Cerebellar cortex (tissue), 1 donor: ENCODE results near the gene GIT1.

Experiments
- DNase-seq: peaks from one replicate; pipeline ENCODE4 v3.0.0-alpha.2; 2015; ENCODE audit warnings: low spot score

Gene GIT1

GRCh38 chr17:29589524-29590410 is at the start of gene GIT1:
Gene GIT1, minus strand, starts transcription at chr17:29589648. Its CDS starts 270 bp downstream, at chr17:29589378.
- peak; percentile 84 for DNase-seq

- no peak for DNase-seq
These were observed 44.4 kb upstream of the GIT1 start for GRCh38 chr17:29633886-29634285.

- no peak for DNase-seq
These were observed 41.3 kb upstream of the GIT1 start for GRCh38 chr17:29630630-29631193.

- DNase-seq, result no peak
These were observed 40.4 kb upstream of the GIT1 start for GRCh38 chr17:29629839-29630238.

- DNase-seq, result no peak
These were observed 39.2 kb upstream of the GIT1 start for GRCh38 chr17:29628644-29629043.

- DNase-seq, result no peak
These were observed 38.5 kb upstream of the GIT1 start for GRCh38 chr17:29627951-29628350.

- DNase-seq, result peak; percentile 75
These were observed 35.7 kb upstream of the GIT1 start for GRCh38 chr17:29625037-29625750.

- DNase-seq, result no peak
These were observed 35.1 kb upstream of the GIT1 start for GRCh38 chr17:29624586-29624985.

GRCh38 chr17:29623283-29623647 is 33.8 kb upstream of the GIT1 start:
- DNase-seq, result no peak

GRCh38 chr17:29622337-29623282 is 33.2 kb upstream of the GIT1 start, which contains the start of gene CORO6:
Gene CORO6, minus strand, starts transcription at chr17:29622912. Its CDS starts 1,491 bp downstream, at chr17:29621421.
- peak; percentile 57 for DNase-seq

GRCh38 chr17:29621751-29622194 is 32.3 kb upstream of the GIT1 start:
- peak; percentile 37 for DNase-seq

GRCh38 chr17:29620779-29621500 is 31.5 kb upstream of the GIT1 start:
- no peak for DNase-seq

GRCh38 chr17:29620271-29620670 is 30.8 kb upstream of the GIT1 start:
- no peak for DNase-seq

GRCh38 chr17:29619251-29619650 is 29.8 kb upstream of the GIT1 start:
- DNase-seq, result peak; percentile 37

GRCh38 chr17:29618272-29619065 is 29.0 kb upstream of the GIT1 start:
- DNase-seq, result no peak

GRCh38 chr17:29617481-29618271 is 28.2 kb upstream of the GIT1 start:
- DNase-seq, result peak; percentile 56

- peak; percentile 33 for DNase-seq
These were observed 27.7 kb upstream of the GIT1 start for GRCh38 chr17:29617125-29617480.

- DNase-seq, result no peak
These were observed 27.0 kb upstream of the GIT1 start for GRCh38 chr17:29616300-29617048.
